DMS153 (cell line): Measurements from ENCODE around the gene CLINT1.

ENCODE experiments used
- DNase-seq: peaks from one replicate; lab custom pipeline; 2025; lab: John Stamatoyannopoulos, UW

CLINT1 gene

DNA sequence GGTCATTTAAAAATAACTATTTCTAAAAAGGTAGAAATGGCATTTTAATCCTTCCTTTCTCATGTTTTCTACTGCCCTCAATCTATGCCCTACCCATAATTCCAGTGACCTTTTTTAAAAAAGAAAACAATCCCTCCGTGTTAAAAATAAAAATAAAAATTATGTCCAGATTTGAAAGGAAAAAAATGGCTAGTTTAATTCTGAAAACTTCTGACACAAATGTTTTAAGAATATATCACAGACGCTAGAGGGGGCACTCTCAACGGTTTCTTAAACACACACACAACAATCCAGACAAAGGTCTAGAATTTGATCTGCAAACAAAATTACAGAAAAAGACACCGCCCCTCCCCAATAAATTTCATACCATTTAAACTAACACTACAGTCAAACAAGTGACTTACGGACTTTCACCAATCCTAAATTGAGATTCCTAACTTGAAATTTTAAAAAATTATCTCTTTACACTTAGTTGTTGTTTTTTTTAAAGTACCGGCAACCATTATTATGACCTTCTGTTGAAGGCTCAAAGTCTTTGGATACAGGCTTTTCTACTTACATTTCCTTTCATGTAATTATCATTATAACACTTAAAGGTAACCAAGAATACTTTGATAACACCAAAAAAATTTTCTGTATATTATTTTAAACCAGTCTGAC lies 38.2 kb downstream of the CLINT1 start:
- no peak for DNase-seq

GRCh38 chr5:157819502-157820115 lies 39.3 kb downstream of the CLINT1 start:
- DNase-seq, result no peak

GRCh38 chr5:157818368-157818767 lies 40.6 kb downstream of the CLINT1 start:
- no peak for DNase-seq

DNA sequence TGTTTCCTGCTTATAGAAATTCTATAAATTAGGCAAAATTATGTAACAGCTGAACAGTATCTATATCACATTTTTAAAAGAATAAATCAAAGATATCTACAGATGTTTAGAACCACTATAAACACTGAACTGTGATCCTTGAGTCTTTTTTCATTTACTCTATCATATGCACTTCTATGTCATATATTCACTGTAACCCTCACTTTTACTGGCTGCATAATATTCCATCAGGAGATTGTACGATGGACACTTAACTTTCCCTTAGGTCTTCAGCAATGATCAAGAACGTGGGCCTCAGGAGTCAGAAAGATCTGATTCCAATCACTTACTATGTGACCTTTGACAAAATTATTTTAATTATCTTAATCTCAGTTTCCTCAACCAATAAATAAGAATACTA lies 41.0 kb downstream of the CLINT1 start:
- DNase-seq, result no peak

DNA sequence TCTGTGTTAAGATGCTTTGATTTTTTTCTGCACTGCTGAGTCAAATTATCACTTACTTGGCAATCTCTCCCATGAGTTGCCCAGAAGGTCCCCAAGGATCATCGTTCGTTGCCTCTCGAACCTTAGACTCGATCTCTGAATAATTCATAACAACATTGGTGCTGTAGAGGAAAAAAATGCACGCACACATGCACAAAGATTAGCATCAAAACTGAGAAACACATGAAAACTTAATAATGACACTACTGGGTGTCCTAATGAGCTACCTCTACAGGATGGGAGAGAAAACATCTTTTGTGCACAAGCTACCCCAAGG lies 41.6 kb downstream of the CLINT1 start:
- no peak for DNase-seq

- DNase-seq, result no peak
Measured at GRCh38 chr5:157816682-157817386, 42.1 kb downstream of the CLINT1 start.

DNA sequence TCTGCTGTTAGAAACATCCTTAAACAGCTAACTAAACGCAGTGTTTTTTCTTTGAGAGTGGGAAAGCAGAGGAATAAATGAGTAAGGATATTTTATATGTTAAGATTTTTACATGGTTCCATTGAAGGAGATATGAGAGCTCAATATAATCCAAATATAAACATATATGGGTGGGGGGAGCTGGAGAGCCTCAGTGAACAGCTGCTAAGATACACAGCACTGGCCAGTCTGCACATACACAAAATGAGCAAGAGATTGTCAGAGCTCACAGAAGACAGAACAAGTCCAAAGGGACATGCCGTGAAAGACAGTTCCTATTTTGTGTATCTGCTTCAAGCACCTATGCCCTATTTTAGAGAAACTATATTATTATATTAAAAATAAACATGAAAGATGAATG lies 46.9 kb downstream of the CLINT1 start:
- DNase-seq, result no peak

- DNase-seq, result no peak
Measured at GRCh38 chr5:157808043-157808442, 50.9 kb downstream of the CLINT1 start.

DNA sequence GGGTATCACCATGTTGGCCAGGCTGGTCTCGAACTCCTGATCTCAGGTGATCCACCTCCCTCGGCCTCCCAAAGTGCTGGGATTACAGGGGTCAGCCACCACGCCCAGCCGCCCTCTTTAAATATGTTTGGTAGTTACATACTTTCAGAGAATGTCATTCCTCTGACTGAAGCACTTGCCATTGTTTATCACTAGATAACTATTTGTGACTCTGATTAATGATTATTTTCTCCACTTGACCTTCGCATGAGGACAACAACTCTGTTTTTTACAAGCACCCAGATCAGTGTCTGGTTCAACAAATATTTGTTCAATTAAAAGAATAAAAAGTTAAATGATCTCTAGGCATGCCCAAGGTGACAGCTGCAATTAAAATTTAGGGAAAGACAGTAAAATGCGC lies 56.2 kb downstream of the CLINT1 start:
- DNase-seq, result no peak

- no peak for DNase-seq
Measured at GRCh38 chr5:157800137-157800536, 58.8 kb downstream of the CLINT1 start.

DNA sequence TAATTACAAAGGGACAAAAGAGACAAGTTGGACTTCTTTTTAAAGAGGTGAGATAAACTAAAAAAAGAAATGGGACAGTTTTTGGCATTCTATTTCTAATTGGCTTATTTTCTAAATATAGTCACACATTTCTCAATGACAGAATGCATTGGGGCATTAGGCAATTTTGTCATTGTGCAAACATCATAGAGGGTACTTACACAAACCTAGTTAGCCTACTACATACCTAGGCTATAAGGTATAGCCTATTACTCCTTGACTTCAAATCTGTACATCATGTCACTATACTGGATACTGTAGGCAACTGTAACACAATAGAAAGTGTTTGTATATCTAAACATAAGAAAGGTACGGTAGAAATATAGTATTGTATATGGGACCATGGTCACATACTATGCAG lies 59.4 kb downstream of the CLINT1 start:
- no peak for DNase-seq

- no peak for DNase-seq
Measured at GRCh38 chr5:157793301-157793700, 65.6 kb downstream of the CLINT1 start.

DNA sequence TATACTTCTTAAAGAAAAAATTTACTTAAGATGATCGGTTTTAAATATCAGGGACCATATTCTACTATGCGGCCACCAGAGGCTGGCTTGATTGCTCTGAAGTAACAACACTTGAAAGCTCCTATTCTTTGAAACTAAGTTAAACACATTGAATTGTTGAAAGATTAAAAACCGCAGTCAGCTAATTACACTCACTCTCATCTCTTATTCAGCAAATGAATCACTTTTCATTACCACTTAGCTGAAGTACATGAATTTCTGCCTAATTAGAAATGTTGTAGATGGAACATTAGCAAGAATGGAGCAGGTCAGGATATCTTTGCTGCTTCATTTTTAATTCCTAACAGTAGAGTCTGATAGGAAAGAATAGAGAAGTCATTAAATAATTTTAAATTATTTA lies 73.1 kb downstream of the CLINT1 start:
- no peak for DNase-seq

GRCh38 chr5:157779221-157779620 lies 79.7 kb downstream of the CLINT1 start:
- no peak for DNase-seq

- peak; percentile 72 for DNase-seq
Measured at GRCh38 chr5:157778121-157778805, 80.7 kb downstream of the CLINT1 start.

DNA sequence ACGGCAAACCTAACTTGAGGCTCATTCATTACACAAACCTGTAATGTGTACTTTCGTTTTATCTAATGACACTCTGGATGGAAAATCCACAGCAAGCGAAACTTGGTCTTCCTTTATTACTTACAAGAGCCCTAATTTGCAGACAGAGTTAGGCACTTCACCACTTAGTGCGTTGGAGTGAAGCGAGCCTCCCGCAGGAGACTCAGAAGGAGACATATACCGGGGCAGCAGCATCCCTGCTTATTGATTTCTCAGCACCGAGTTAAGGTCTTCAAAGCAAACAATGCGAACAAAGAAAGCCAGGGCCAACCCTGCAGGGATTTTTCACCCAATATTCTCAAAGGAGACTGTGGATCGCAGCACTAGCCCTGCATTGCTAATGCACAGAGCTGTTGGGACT lies 86.8 kb downstream of the CLINT1 start:
- no peak for DNase-seq

DNA sequence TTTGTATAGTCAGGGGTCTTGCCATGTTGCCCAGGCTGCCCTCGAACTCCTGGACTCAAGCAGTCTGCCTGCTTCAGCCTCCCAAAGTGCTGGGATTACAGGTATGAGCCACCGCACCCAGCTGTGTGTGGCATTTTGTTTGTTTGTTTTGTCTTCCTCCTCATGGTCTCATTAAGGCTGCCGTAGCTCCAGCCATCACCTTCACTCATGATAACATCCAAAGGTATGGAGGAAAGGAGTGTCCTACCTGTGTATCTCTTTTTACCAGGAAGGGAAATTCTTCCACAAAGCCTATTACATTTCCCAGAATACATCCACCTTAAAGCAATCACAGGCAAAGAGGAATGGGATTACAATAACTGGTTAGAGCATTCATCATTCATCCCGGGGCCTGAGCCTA lies 88.3 kb downstream of the CLINT1 start:
- no peak for DNase-seq

DNA sequence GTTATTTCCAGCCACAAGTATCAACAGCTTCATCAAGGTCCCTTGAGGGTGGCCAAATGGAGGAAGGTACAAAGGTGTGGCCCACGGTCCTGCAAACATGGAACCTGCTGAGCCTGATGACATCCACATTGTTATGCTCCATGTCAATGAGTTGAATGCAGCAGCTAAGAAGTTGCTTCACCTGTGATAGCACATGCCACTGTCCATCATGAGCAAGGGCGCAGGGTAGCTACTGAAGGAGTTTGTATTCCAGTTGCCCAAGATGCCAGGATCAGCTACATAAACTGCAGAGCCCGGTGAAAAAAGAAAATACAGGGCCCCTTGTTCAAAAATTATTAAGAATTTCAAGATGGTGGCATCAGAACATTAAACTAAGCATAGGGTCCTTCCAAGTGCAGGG lies 91.3 kb downstream of the CLINT1 start:
- no peak for DNase-seq

DNA sequence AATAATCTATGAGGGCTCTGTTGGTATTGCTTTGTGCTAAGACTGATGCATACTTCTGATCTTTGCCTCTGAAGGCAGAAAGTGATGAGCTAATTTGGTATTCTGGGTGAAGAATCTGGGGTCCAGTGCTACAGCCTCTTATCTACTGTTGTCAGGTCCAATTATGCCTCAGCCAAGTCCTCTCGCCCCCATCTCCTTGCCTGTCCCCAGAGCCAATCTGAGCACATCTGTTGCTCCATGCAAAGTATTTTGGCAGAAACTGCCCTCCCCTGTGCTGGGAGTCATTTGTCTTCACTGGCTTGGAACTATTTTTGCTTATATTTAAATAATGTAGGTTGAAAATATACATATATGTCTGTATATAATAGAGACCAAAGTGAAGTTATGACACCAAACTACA lies 92.0 kb downstream of the CLINT1 start:
- no peak for DNase-seq

DNA sequence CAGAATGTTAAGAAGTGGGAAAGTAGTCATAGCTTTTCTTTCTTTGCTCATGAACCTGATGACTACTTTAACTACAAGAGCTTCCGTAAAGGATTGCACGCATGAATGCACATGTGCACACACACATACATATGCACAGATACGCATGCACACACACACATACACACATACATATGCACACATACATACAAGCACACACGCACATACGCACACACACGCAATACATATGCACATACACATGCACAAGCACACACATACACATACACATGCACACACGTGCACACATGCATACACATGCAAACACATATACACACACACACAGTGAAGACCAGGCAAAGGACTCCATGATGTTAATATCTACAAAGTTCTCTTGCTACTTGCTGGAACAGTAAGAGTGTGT lies 92.5 kb downstream of the CLINT1 start:
- DNase-seq, result no peak

DNA sequence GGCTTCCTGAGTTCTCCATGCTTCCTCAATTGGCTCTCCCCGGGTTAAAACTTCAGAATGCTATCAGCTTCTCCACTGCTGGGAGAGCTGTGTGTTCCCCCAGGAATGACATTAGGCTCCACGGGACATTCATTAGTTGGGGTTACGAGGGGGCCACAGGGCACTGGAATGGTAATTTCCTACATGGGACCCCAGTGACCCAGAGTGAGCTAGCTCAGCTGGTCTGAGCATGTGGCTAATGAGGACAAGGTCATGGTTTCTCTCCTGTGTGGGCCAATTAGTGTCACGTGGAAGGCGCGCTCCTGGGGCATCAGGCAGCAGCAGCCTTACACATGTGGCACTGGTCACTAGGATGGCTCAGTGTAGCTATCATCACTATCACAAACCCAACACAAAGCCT lies 94.4 kb downstream of the CLINT1 start:
- DNase-seq, result no peak

DNA sequence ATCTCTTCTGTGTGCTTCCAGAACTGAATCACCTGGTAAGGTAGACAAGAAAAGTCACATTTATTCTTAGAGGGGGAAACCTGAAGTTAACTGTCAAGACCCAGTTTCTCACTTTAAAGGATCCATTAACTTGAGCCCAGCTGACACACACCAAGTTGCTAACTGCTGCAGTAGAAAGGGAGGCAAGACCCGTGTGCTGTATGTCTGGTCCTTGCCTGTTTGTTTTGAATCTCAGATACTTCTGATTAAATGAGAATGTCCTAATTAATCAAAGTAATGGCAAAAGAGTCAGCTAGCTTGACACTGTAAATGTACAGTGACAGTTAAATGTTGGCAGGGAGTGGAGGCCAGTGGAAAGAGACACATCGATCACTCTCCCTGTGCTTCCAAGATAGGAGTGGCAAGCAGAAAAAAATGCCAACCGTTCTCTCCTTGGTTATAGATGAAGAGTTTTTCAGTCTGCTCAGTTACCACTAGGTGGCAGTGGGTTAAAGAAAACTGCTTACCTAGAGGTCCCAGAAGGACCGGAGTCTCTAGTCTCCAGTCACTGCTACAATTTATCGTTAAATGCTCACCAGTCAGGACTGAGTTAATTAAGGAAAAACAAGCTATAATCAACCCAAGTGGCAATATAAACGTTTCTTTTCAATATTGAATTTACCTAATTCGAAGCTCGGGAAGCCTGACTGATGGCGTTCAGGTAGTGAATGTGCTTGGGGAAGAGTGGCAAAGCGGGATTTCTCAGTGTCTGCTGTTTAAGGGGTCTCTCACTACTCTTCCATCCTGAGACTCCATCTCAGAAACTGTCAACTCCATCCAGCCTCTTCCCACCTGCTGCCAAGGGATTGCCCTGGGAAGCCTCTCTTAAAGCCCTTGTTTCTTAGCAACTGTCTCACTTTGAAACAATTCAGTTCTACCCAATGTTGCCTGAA lies 97.0 kb downstream of the CLINT1 start:
- peak; percentile 3 for DNase-seq
